SU-DHL-6 (cell line): ENCODE data around the gene MLH1.

Experiments used
- CTCF ChIP-seq: fragments of 200-600 bp; sonication (generic); IDR thresholded peaks from one replicate; pipeline ENCODE4 v1.5.1; 2017; ENCODE audit warnings: antibody characterized with exemption, mild to moderate bottlenecking, low read length, moderate library complexity; ENCODE audit not compliant: insufficient read depth, poor library complexity, severe bottlenecking
- EZH2phosphoT487 ChIP-seq: fragments of 200-600 bp; sonication (generic), shearing (Covaris generic); conservative IDR thresholded peaks from 2 replicates; pipeline ENCODE4 v1.6.1; 2018; ENCODE audit warnings: mild to moderate bottlenecking, antibody characterized with exemption, low read length, moderate library complexity, mixed read lengths

GRCh38 chr3:37050282-37050681 is 57.0 kb downstream of the MLH1 start:
- TF ChIP-seq CTCF (no peak), EZH2phosphoT487 (no peak)
